ENCODE measurements around the gene NREP. TPM values are rescaled to one million over a fixed set of nuclear protein-coding genes. Genes with fewer than 3 reads are reported as not detected.

The NREP gene
- total RNA-seq, 1 donor from 2014 or later = 19.3 TPM

- intact Hi-C loops (cut with DNase I) = no loop called here
- no peaks in the 10 kb centered on the region for H3K36me3 ChIP-seq
- no peaks in the 10 kb centered on the region for H3K9me3 ChIP-seq
- no peak overlapping the region for H3K27ac ChIP-seq
- ATAC-seq (no peak), DNase-seq (no peak)
- H3K4me3 ChIP-seq = no peak overlapping the region
- H3K4me1 ChIP-seq = peaks cover 17% of the 10 kb centered on the region
- H3K27me3 ChIP-seq = no peaks in the 10 kb centered on the region
- no peak for TF ChIP-seq CTCF (IDR thresholded peaks at IDR 0.05)
Measured at GRCh38 chr5:111743988-111744387, 13.0 kb downstream of the NREP start.

- no peak for ATAC-seq
Measured at GRCh38 chr5:111743512-111743911, 13.5 kb downstream of the NREP start.

GRCh38 chr5:111742177-111742994, 14.6 kb downstream of the NREP start:
- Histone ChIP-seq H3K27ac (no peak overlapping the region), H3K9me3 (no peaks in the 10 kb centered on the region), H3K4me1 (peaks cover 21% of the 10 kb centered on the region), H3K36me3 (no peaks in the 10 kb centered on the region), H3K4me3 (no peak overlapping the region), H3K27me3 (no peaks in the 10 kb centered on the region)
- no peak for TF ChIP-seq CTCF (IDR thresholded peaks at IDR 0.05)
- DNase-seq (no peak), ATAC-seq (peak; percentile 66)
- intact Hi-C loops (cut with DNase I) = no loop called here

More at GRCh38 chr5:111743512-111743911, 13.5 kb downstream of the NREP start:
- no peaks in the 10 kb centered on the region for H3K27me3 ChIP-seq
- TF ChIP-seq CTCF (IDR thresholded peaks at IDR 0.05) = no peak
- intact Hi-C loops (cut with DNase I) = no loop called here
- no peak for DNase-seq
- no peak overlapping the region for H3K27ac ChIP-seq
- no peaks in the 10 kb centered on the region for H3K36me3 ChIP-seq
- H3K4me3 ChIP-seq = no peak overlapping the region
- no peaks in the 10 kb centered on the region for H3K9me3 ChIP-seq
- peaks cover 17% of the 10 kb centered on the region for H3K4me1 ChIP-seq

- Histone ChIP-seq H3K27ac (no peak overlapping the region), H3K27me3 (no peaks in the 10 kb centered on the region), H3K4me3 (no peak overlapping the region), H3K4me1 (peaks cover 21% of the 10 kb centered on the region), H3K36me3 (no peaks in the 10 kb centered on the region), H3K9me3 (no peaks in the 10 kb centered on the region)
- intact Hi-C loops (cut with DNase I) = no loop called here
- no peak for DNase-seq
- no peak for TF ChIP-seq CTCF (IDR thresholded peaks at IDR 0.05)
- no peak for ATAC-seq
Measured at GRCh38 chr5:111741278-111741677, 15.7 kb downstream of the NREP start.

- ATAC-seq (no peak), DNase-seq (no peak)
- Histone ChIP-seq H3K27ac (no peak overlapping the region), H3K9me3 (no peaks in the 10 kb centered on the region), H3K27me3 (no peaks in the 10 kb centered on the region), H3K4me3 (no peak overlapping the region), H3K4me1 (peaks cover 21% of the 10 kb centered on the region), H3K36me3 (no peaks in the 10 kb centered on the region)
- TF ChIP-seq CTCF (IDR thresholded peaks at IDR 0.05) = no peak
- intact Hi-C loops (cut with DNase I) = no loop called here
Measured at GRCh38 chr5:111739416-111739815, 17.6 kb downstream of the NREP start.

Measured in upper lobe of right lung (tissue), 1 donor.